IPS-NIHi7 (cell line): ENCODE results near the gene PDSS2.
"Not testable (repeated sequence)": the region's sequence is repeated elsewhere in the genome, so short reads cannot be mapped to it uniquely, and the experiment has no call there.

Experiments
- DNase-seq: peaks from one replicate; pipeline ENCODE4 v3.0.0; 2012; ENCODE audit warnings: mixed read lengths; ENCODE audit errors: extremely low spot score

Gene PDSS2

DNA sequence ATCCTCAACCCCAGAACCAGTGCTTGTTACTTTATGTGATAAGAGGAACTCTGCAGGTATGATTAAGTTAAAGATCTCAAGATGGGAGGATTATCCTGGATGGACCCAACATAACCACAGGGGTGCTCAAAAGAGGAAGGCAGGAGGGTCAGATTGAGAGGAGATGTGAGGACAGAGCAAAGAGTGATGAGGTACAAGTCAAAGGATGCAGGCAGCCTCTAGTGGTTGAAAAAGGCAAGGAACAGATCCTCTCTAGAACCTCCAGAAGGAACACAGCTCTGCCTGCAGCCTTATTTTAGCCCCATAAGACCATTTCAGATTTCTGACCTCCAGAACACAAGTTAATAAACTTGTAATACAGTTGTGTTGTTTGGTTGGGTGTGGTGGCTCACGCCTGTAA is 41.2 kb downstream of the PDSS2 start:
- peak; percentile 65 for DNase-seq

DNA sequence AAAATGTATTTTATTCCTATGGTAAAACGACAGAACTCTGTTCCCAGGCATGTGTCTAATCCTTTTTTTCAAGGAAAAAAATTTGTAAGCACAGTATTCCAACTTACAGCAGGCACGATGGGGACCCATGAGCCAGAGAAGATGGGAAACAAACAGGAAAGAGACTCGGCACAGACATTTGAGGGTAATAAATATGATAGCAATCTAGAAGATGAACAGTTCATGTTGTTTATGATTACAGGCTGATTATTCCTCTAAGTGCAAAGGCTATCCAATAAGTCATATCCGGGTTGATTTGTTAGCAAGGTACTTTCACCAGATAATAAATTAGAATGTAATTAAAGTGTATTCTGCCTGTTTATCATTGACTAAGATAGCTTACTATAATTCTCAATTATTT is 43.2 kb downstream of the PDSS2 start:
- no peak for DNase-seq

DNA sequence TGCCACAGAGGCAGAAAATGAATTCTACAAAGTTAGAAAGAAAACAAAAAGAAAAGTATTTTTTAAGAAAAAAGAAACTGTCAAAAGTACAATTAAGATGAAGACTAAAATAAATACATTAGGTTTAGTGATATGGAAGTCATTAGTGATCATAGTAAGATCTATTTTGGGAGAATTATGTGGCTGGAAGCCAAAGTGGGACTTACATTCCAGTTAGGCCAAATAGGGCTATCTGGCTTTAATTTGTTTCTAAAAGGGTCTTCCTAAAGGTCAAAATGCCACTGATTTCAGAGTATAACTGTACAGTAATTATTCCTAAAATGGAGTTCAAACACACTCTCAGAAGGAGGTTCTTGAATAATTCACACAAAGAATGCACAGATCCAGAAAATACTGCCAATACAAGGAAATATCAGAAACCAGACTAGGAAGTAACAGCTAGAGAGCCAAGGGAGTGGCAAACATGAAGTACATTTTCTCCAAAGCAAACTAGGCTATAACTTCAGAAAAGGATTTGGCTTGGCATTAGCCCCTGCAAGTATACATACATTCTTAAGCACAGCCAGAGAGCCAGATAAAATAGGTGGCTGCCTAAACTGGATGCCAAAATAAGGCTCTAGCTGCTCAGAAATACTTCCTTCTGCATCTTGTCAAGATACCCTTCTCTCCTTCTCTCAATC is 45.3 kb downstream of the PDSS2 start:
- DNase-seq: no peak

DNA sequence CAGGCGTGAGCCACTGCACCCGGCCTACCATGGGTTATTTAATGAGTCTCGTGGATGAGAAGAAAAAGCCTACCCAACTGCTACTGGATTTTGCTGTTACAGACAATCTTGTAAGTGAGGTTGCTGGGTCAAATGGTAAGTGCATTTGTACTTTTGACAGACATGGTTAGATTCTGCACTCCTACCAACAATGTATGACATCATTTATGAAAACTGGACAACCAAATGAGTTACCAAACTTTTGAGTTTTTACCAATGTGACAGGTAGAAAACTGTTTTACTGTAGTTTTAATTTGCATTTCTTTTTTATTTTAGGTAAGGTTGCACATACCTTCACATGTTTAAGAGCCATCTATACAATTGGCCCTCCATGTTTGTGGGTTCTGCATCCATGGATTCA is 48.2 kb downstream of the PDSS2 start:
- DNase-seq: no peak

DNA sequence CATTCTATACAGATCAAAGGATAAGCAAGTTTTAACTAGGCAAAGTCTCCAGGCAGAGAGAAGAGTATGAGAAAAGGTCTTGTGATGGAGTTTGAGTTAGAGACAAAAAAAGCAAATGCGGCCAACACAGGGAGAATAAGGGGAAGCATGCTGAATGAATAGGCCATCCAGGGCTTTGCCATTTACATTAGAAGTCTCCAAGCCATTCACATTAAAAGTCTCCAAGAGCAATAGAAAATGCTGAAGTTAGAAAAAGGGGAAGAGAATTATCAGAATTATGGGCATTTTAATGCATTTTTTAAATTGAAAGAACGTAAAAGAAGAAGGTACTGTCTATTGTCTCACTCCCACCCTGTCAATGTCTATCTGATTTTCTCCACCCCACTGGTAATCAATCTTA is 49.4 kb downstream of the PDSS2 start:
- no peak for DNase-seq

DNA sequence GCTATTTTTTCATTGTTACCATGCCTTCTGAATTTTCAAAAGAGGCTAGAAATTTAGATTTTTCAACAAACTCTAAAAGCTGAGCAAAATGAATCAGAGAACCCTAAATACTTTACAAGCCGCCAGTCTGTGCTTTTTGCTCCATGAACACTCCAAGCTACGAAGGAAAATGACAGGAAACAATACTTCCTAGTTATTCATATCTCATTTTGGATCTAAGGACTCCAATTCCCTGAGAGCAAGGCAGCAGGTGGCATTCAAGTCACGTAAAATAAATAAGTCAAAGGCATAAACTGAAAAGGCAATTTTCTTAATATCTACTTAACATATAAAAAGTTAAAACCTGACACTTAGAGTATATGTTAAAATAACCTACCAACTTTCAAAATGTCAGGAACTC is 50.6 kb downstream of the PDSS2 start:
- DNase-seq: no peak

DNA sequence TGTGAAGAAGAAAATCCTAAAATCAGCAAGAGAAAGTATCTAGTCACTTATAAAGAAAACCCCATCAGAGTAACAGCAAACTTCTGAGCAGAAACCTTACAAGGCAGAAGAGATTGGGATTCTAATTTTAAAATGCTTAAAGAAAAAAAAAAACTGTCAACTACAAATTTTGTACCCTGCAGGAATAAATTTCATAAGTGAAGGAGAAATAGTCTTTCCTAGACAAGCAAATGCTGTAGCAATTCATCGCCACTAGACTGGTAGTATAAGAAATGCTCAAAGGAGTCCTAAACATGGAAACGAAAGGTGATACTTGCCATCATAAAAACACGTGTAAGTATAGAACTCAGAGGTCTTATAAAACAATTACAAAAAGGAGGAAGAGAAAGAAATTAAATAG is 54.4 kb downstream of the PDSS2 start:
- DNase-seq: no peak

DNA sequence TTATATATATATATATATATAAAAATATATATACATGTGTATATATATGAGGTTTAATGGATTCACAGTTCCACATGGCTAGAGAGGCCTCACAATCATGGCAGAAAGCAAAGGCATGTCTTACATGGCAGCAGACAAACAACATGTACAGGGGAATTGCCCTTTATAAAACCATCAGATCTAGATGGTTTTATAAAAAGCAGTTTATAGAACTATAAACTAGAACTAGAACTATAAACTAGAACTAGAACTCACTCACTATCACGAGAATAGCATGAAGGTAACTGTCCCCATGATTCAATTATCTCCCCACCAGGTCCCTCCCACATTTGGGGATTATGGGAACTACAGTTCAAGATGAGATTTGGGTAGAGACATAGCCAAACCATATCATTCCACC is 56.8 kb downstream of the PDSS2 start:
- DNase-seq: no peak

DNA sequence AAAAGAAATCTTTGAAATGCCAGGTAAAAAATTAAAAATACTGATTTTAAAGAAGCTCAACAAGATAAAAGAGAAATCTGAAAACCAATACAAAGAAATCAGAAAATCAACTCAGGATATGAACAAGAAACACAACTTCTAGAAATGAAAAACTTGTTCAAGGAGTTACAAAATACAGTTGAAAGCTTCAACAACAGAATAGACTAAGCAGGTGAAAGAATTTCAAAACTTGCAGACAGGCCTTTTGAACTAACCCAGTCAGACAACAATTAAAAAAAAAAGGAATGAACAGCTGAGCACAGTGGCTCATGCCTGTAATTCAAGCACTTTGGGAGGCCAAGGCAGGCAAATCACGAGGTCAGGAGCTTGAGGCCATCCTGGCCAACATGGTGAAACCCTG is 57.8 kb downstream of the PDSS2 start:
- no peak for DNase-seq

DNA sequence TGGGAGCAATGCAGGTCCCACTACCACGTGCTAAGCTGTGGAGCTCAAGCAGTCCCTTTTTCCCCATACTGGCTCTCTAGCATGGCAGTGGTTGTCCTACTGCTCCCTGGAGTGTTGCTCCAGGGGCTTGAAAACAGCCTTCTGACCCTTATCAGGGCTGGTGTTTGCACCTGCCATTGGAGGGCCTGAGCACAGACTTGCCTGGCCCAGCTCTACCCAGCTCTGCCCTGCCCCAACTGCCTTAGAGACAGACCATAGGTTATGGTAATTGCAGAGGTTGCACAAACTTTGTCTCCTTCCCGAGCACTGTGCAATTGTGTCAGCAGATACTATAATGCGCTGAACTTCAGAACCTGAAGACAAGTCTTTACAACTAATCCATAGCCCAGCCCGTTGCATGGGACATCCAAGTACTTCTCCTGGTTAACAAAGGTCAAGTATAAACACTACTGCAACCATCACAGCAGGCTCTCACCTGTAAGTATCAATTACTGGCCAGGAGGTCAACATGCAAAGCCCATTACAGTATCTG is 58.7 kb downstream of the PDSS2 start:
- DNase-seq: no peak

DNA sequence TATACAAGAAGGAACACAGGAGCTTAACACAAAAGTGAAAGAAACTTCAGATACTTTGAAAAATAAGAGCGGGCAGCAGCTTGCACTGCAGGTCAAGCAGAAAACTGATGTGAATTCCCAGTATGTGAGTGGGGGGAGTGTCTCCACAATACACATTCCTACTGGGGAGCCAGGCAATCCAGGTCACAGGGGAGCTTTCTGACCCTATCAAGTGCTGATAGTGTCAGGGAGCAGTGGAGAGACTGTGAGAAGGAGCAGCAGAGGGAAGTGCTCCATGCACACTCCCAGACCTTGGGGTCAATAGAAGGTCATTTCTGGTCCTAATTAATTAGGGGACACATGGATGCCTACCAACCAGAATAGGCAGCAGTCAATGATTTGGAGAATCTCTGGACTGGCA is 59.4 kb downstream of the PDSS2 start:
- DNase-seq: peak; percentile 24

DNA sequence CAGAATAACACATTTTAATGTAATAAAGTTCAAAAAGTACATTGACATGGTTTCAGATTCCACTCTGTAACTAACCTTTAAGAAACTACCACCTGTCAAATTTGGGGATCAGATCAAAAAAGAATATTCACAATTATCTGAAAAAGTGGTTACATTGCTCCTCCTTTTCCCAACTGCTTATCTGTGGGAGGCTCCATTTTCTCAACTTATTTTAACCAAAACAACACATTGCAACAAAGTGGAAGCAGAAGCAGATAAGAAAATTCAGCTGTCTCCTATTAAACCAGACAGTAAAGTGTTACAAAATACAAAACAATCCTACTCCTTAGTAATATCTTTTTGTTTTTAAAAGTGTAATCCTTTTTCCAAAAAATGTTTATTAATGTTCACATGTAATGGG is 61.4 kb downstream of the PDSS2 start:
- DNase-seq: no peak

DNA sequence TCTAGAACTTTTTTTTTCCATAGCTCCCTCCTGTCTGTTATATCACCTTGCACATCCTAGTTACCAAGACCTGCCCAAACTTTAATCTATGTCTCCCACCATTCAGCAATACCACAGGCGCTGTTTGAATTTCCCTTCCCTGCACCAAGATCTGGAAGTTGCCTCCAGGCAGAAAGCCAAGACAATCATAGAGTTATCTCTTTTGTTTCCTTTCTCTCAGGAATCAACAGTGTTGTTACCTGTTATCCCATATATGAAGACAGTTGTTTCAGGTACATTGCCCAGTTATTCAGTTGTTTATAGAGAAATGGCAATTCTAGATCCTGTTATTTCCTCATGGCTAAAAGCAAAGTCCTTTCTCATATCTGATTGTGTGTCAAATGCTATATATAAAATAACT is 63.2 kb downstream of the PDSS2 start:
- DNase-seq: no peak

DNA sequence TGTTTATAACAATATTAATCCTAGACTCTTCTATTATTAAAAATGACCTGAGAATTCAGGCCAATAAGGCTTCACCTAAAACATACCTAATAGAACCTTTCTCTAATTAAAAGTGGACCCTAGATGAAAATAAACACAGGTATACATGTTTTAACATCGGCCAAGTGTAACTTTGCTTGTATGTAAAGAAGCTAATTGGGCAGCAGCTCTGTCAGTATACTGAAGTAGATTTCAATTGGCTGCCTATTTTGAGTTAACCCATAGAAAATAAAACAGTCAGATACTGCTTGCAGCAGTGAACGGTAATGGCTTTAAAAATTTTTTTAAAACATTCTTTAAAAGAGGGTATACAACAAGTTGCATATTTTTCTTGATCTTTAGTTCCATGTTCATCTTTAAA is 67.3 kb downstream of the PDSS2 start:
- no peak for DNase-seq

DNA sequence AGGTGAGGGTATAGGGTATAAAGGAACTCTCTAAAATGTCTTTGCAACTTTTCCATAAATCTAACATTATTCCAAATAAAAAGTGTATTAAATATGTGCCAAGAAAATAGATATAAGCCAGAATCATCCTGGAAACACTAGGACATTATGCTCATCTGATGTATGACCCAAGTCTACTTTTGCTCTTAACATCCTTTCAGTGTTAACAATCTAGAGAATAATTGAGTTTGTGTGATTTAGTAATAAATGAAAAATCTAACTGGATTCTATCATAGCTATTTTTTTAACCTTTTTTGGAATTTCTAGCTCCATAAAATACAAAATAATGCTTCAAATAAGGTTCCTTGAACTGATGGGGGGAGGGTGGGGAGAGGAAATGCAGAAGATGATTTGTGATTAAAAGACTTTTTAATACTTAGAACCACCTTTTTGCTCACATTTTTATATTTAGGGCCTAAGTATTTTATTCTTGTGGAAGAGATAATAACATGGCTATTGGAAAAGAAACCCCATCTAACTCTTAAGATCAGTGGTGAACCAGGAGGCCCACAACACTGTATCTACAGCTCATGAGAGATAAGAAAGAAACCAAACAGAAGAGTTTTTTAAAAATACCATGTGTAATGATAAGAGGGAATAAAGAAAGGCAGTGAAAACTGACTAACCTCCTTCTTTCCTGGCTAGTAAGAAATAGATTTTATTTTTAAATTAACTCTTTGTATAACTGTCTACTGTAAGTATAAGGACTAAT is 68.5 kb downstream of the PDSS2 start:
- no peak for DNase-seq

DNA sequence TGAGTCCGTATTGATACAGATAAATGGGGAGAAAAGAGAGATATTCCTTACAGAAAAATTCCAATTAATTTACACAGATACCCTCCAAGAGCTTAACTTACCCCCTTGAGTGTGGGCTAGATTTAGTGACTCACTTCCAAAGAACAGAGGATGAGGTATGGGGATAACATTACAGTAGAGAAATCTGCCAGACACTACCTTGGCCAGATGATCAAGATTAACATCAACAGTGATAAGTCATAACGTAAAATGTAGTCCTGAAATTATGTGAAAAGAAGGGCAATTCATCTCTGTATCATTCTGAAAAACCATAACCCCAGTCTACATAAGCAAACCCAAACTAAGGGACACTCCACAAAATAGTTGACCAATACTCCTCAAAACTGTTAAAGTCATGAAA is 69.3 kb downstream of the PDSS2 start:
- no peak for DNase-seq

DNA sequence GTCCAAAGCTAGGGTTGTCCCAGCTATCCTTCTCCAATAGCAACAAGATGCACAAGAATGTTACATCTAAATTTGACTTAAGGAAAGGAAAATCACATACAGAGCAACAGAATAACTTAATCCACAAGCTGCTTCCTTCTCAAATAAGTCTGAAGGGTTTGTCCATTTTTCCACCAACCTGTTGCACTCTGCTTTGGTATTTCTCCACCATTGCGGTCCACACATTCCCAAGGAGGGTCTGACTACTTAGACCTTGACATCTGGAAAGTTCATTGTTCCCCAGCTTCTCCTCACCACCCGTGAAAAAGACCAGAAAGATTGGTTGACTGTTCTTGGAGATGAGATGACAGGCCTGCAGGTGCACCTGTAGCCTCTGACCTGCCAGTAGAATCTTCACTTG is 72.5 kb downstream of the PDSS2 start:
- no peak for DNase-seq

DNA sequence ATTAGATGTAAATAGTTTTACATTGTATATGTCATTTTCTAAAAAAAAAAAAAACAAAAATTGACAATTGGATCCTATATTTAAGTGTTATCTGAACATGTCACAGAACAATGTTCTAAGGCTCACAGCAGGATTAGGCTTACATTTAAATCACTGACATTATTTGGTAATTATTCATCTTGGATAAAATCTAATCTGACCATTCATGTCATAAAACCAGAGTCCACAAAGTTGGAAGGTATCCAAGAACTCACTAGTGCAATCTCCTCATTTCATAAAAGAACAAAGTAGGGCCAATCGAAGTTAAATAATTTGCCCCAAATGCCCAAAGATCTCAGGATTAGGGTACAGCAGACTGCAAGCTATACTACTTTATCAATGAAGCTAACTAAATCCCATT is 73.0 kb downstream of the PDSS2 start:
- no peak for DNase-seq

DNA sequence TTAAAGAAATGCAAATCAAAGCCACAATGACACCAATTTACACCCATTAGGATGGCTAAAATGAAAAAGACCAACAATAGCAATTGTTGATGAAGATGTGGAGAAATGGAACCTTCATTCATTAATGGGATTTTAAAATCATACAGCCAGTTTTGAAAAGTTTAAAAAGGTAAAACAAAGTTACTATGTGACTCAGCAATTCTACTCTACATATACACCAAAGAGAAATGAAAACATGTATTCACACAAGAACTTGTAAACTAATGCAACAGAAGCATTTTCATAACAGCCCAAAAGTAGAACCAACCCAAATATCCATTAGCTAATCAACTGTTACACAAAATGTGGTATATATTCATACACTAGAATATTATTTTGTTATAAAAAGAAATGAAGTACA is 75.7 kb downstream of the PDSS2 start:
- DNase-seq: no peak

DNA sequence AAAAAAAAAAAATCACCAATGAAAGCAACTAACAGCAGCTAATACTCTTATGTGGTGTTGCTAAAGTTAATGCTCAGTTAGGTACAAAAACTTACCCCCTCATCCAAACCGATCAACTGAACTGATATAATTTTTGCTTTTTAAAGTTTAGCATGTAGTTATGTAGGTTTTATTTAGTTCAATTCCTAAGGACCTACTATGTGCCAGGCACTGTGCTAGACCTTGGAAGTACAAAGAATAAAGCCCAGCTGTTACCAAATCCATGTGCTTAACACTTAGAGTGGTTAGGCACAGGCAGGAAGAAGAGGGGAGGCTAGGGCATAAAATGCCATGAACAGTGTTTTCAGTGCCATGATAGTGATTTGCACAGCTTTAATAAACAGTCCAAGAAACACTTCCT is 85.1 kb downstream of the PDSS2 start:
- DNase-seq: no peak

DNA sequence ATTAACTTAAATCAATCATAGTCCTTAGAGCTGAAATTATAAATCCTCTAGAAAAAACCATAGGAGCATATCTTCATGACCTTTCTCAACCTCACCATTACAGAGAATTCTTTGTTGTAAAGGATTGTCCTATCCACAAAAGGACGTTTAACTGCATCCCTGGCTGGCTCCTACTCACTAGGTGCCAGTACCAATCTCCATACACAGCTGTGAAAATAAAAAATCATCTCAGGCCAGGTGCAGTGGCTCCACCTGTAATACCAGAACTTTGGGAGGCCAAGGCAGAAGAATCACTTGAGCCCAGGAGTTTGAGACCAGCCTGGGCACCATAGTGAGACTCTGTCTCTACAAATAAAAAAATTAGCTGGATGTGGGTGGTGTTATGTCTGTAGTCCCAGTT is 89.9 kb downstream of the PDSS2 start:
- DNase-seq: no peak

DNA sequence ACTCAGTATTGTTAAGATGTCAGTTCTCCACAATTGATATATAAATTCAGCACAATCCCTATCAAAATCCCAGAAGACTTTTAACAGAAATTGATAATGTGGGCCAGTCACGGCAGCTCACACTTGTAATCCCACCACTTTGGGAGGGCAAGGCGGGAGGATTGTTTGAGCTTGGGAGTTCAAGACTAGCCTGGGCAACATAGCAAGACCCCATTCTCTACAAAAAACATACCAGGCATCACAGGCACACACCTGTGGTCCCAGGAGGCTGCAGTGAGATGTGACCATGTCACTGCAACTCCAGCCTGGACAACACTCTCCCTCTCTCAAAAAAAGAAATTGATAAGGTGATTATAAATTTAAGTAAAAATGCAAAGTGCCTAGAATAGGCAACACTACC is 90.9 kb downstream of the PDSS2 start:
- no peak for DNase-seq

DNA sequence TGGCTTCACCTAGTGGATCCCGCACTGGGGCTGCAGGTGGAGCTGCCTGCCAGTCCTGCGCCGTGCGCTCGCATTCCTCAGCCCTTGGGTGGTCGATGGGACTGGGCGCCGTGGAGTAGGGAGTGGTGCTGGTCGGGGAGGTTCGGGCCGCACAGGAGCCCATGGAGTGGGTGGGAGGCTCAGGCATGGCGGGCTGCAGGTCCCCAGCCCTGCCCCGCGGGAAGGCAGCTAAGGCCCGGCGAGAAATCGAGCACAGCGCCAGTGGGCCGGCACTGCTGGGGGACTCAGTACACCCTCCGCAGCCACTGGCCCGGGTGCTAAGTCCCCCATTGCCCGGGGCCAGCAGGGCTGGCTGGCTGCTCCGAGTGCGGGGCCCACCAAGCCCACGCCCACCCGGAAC is 95.2 kb downstream of the PDSS2 start:
- DNase-seq: not testable (repeated sequence)
